ENCODE measurements around the gene IL17REL. TPM values are rescaled to one million over a fixed set of nuclear protein-coding genes. Genes with fewer than 3 reads are reported as not detected.

Gene IL17REL
- total and polyA plus RNA-seq, 2 of the 13 experiments (the other 11 are each of a cell fraction or from before 2014, with no cell fraction given), result not detected

DNA sequence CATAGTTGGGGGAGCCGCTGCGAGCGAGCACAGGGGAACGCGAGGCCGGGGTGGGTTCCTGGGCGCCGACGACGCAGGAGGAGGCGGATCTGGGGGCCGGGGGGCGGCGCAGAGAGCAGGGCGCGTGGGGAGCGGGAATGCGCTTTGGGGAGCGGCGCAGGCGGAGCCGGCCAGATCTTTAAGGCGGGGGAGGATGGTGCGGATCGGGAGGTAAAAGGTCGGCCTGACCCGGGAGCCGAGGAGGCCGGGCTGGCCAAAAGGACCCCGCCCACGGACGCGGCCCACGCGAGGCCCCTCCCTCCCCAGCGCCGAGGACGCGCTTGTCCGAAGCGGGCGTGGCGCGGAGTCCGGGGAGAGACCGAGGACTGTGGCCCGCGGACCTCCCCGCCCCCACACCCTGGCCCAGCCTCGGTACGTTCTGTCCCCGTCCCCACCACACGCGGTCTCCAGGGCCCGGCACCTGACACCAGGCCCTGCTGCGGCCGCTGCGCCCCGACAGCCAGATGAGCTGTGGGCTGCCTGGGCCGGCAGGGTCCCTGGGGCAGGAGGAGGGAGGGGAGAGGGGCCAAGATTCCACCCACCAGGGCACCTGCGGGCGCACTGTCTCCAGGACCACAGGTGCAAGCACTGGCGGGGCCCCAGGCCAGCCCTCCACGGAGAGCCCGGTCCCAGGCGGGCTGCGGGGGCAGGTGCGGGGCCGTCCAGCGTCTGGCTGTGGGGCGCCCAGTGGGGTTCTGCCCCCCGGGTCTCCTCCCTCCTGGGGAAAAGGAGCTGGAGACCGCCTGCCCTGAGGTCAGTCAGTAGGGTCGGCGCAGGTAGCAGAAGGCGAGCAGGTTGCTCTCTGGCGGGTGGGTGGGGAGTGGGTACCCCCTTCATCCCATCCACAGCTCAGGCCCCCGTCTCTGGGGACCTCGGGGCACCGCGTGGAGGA is 41.1 kb downstream of the IL17REL start (continued):
- TF ChIP-seq RBM39 (IDR thresholded peaks at IDR 0.05; ENCODE audit: low read depth, low read length, poor library complexity, severe bottlenecking) (peak; percentile 88), ZNF180 (CRISPR knock-in tag; IDR thresholded peaks at IDR 0.05; ENCODE audit: borderline replicate concordance, low read depth) (no peak), CC2D1A (CRISPR knock-in tag; IDR thresholded peaks at IDR 0.05) (no peak), ZNF383 (CRISPR knock-in tag; IDR thresholded peaks at IDR 0.05; ENCODE audit: borderline replicate concordance) (no peak), ELF1 (CRISPR knock-in tag; IDR thresholded peaks at IDR 0.05) (no peak), ZBTB7B (CRISPR knock-in tag; IDR thresholded peaks at IDR 0.05) (peak; percentile 50; the same call in 1 of the 2 replicates), ZNF670 (CRISPR knock-in tag; IDR thresholded peaks at IDR 0.05; ENCODE audit: borderline replicate concordance) (no peak), ZNF124 (CRISPR knock-in tag; IDR thresholded peaks at IDR 0.05) (no peak), TAF1 (CRISPR knock-in tag; IDR thresholded peaks at IDR 0.05) (peak; percentile 47; the same call in 1 of the 2 replicates), WIZ (CRISPR knock-in tag; IDR thresholded peaks at IDR 0.05) (no peak), SOX6 (IDR thresholded peaks at IDR 0.05) (no peak), SOX6 (CRISPR knock-in tag; IDR thresholded peaks at IDR 0.05) (no peak), ZNF672 (CRISPR knock-in tag; IDR thresholded peaks at IDR 0.05) (no peak), SNRNP70 (IDR thresholded peaks at IDR 0.05; ENCODE audit: low read depth, low read length) (no peak), ARHGAP35 (CRISPR knock-in tag; IDR thresholded peaks at IDR 0.05; ENCODE audit: borderline replicate concordance) (no peak), SRSF4 (IDR thresholded peaks at IDR 0.05; ENCODE audit: low read depth, low read length, poor library complexity, severe bottlenecking) (no peak)
- TF ChIP-seq, protein P1, sequence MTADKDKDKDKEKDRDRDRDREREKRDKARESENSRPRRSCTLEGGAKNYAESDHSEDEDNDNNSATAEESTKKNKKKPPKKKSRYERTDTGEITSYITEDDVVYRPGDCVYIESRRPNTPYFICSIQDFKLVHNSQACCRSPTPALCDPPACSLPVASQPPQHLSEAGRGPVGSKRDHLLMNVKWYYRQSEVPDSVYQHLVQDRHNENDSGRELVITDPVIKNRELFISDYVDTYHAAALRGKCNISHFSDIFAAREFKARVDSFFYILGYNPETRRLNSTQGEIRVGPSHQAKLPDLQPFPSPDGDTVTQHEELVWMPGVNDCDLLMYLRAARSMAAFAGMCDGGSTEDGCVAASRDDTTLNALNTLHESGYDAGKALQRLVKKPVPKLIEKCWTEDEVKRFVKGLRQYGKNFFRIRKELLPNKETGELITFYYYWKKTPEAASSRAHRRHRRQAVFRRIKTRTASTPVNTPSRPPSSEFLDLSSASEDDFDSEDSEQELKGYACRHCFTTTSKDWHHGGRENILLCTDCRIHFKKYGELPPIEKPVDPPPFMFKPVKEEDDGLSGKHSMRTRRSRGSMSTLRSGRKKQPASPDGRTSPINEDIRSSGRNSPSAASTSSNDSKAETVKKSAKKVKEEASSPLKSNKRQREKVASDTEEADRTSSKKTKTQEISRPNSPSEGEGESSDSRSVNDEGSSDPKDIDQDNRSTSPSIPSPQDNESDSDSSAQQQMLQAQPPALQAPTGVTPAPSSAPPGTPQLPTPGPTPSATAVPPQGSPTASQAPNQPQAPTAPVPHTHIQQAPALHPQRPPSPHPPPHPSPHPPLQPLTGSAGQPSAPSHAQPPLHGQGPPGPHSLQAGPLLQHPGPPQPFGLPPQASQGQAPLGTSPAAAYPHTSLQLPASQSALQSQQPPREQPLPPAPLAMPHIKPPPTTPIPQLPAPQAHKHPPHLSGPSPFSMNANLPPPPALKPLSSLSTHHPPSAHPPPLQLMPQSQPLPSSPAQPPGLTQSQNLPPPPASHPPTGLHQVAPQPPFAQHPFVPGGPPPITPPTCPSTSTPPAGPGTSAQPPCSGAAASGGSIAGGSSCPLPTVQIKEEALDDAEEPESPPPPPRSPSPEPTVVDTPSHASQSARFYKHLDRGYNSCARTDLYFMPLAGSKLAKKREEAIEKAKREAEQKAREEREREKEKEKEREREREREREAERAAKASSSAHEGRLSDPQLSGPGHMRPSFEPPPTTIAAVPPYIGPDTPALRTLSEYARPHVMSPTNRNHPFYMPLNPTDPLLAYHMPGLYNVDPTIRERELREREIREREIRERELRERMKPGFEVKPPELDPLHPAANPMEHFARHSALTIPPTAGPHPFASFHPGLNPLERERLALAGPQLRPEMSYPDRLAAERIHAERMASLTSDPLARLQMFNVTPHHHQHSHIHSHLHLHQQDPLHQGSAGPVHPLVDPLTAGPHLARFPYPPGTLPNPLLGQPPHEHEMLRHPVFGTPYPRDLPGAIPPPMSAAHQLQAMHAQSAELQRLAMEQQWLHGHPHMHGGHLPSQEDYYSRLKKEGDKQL (CRISPR knock-in tag; IDR thresholded peaks at IDR 0.05; ENCODE audit: low read depth), result no peak
- TF ChIP-seq, protein P2, sequence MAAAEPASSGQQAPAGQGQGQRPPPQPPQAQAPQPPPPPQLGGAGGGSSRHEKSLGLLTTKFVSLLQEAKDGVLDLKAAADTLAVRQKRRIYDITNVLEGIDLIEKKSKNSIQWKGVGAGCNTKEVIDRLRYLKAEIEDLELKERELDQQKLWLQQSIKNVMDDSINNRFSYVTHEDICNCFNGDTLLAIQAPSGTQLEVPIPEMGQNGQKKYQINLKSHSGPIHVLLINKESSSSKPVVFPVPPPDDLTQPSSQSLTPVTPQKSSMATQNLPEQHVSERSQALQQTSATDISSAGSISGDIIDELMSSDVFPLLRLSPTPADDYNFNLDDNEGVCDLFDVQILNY (CRISPR knock-in tag; conservative IDR thresholded peaks at IDR 0.05), result no peak
- TF ChIP-seq, protein P3, sequence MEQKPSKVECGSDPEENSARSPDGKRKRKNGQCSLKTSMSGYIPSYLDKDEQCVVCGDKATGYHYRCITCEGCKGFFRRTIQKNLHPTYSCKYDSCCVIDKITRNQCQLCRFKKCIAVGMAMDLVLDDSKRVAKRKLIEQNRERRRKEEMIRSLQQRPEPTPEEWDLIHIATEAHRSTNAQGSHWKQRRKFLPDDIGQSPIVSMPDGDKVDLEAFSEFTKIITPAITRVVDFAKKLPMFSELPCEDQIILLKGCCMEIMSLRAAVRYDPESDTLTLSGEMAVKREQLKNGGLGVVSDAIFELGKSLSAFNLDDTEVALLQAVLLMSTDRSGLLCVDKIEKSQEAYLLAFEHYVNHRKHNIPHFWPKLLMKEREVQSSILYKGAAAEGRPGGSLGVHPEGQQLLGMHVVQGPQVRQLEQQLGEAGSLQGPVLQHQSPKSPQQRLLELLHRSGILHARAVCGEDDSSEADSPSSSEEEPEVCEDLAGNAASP (CRISPR knock-in tag; IDR thresholded peaks at IDR 0.05; ENCODE audit: borderline replicate concordance), result no peak
- TF ChIP-seq, protein P4, sequence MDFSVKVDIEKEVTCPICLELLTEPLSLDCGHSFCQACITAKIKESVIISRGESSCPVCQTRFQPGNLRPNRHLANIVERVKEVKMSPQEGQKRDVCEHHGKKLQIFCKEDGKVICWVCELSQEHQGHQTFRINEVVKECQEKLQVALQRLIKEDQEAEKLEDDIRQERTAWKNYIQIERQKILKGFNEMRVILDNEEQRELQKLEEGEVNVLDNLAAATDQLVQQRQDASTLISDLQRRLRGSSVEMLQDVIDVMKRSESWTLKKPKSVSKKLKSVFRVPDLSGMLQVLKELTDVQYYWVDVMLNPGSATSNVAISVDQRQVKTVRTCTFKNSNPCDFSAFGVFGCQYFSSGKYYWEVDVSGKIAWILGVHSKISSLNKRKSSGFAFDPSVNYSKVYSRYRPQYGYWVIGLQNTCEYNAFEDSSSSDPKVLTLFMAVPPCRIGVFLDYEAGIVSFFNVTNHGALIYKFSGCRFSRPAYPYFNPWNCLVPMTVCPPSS (IDR thresholded peaks at IDR 0.05), result no peak

Measured in HepG2 (cell line).